Measurements from ENCODE around the gene RNF130.
A peak's percentile ranks its signal among the peaks of the same experiment; 100 is the strongest.

Gene RNF130

DNA sequence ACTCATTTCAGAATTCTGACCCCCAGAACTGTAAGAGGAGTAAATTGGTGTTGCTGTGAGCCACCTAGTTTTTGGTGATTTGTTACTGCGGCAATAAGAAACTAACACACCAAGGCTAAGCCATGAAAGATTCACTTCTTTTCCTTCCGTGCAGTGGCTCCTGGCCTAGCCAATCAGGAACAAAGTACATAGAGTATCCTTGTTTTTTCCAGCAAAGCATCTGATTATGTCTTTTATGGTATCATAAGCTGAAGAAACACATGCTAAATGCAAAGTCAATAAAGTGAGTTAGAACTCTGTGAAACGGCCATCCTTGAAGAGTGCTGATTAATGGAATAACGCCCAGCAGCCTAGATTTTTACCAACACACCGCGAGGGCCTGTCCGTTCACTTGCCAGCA, 11.4 kb downstream of the RNF130 start:
- FAIRE-seq (no peak), DNase-seq (ENCODE audit: low spot score) (no peak)

DNA sequence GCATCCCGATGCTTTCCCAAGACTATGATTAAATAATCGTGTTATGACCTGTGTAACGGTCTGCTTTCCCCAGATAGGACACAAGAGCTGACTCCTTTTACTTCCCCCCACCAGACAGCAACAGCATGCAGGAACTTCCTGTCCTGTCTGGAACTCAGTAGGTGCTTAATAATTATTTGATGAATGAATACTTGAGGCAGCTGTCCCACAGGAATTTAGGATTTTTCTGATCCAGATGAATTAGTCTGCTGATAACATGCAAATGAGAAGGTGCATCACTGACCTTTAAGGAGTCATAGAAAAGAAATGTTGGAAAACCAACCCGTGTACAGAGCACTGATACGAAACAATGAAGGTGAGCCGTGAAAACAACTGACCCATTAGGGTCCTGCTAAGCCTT, 12.2 kb downstream of the RNF130 start:
- DNase-seq (ENCODE audit: low spot score) (no peak), FAIRE-seq (no peak)

DNA sequence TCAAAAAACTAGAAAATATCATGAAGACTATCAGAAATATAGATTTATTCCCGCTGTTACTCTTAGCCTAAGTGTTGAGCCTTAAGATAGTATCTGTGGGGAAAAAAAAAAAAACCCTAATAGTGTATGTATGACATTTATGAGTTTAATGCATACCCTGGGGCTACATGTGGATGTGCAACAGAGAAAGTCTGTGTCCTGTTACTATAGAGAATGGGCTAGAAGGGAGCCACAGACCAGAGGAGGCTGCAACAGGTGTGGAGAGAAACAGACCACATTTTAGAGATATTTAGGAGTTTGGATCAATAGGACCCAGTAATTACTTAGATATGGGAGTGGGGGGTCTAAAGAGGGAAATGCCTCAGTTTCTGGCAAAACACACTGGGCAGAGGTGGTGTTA, 15.4 kb downstream of the RNF130 start:
- DNase-seq (ENCODE audit: low spot score) (no peak), FAIRE-seq (no peak)

DNA sequence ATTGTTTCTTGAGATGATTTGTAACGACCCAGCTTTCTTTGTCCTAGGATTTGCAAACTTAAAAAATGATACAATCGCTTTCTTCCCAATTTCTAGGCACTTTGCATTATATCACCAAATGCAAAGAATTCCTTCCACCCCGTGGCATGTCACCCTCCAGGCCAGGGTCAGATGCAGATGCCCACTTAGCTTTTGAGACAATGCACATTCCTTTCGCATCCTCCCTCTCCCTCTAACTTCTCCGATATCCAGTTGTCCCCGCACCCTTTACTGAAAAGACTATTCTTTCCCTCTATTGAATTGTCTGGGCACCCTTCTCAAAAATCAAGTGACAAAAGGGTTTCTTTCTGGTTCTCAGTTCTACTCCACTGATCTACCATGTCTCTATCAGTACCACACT, 17.3 kb downstream of the RNF130 start:
- DNase-seq (ENCODE audit: low spot score) (no peak), FAIRE-seq (no peak)

DNA sequence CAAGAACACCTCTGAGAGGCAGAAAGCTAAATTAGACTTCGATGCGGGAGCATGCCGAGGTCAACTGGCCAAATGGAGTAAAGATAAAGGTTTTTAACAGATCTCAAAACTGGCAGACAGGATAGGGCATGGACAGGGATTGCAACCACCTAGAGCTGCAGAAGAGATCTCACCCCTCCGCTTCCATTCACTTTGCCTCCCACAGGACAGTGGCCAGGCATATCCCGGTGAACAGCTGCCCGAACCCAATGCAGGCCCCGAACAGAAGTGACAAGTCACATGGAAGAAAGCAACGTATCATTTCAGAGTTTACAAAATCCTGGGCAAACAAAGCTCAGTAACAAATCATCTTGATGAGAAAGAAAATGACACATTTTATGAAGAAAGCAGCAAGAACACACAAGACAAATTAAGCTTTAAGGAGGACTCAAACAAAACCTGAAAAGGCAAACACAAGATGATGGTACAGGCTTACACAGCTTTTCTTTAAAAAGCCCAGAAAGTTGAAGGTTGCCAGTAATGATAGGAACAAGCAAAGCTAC, 18.4 kb downstream of the RNF130 start:
- FAIRE-seq (no peak), DNase-seq (ENCODE audit: low spot score) (no peak)

DNA sequence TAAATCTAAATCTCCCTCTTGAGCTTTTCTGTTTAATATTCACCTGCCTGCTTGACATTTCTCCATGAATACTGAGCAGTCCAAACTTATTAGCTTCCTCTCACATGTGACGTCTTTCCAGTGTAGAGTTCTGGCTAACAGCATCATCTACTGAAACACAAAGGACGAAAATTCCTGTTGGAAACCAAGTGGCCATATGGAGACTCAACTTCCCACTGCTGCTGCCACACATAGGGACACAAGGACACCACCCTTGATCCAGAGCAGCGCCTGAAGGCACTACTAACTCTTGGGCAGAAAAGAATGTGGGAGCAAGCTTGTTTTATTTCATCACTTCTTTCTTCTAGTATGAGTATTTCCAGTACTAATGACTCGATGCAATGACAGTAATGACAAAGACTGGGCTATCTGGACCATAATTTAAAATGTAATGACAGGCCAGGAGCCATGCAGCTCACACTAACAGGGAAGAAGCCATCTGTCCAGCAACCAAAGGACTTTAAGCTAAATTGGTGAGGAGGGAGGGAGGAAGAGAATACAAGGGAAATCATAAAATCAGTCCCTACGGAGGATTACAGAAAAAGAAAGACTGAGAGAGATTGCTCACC, 19.2 kb downstream of the RNF130 start:
- no peak for FAIRE-seq
- DNase-seq (ENCODE audit: low spot score): no peak

DNA sequence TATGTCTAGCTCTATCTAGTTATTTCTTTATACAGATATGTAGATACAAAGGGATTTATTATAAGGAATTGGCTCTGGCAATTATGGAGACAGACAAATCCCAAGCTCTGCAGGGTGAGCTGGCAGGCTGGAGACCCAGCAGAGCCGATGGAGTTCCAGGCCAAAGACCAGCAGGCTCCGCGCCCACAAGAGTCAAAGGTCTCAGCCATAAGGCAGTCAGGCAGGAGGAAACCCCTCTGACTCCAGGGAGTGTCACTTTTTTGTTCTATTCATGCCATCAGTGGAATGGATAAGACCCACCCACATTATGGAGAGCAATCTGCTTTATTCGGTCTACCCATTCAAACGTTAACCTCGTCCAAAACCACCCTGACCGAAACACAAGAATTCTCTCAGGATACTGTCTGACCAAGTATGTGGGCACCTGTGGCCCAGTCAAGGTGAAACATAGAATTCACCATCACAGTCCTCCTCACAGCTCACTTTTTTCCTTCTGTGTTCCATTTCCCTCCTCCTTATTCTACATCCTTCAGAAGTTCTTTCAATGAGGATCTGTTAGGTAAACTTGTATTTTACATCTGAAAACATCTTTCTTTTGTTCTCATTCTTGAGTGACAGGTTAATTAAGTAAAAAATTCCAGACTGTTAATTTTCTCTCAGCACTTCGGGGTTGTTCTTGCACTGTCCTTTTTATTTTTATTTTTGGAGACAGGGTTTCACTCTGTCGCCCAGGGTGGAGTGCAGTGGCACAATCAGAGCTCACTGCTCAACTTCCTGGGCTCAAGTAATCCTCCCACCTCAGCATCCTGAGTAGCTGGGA, 21.2 kb downstream of the RNF130 start:
- DNase-seq (ENCODE audit: low spot score) (no peak), FAIRE-seq (no peak)

DNA sequence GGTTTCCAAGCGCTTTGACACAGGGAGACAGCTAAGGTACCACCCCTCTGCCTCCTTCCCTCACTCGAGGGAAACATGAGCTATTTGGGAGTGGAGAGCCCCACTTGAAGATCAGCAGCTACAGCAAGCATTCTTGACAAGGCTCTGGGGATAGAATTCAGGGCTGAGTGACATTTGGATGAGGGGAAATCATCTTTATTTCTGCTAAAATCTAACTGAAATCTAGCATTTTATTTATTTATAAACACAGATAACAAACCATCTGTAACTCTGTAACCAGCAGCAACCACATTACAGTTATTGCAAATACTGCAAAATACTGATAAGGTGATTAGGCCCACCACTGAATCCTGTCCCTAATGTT, 22.4 kb downstream of the RNF130 start:
- DNase-seq (ENCODE audit: low spot score): no peak
- no peak for FAIRE-seq

DNA sequence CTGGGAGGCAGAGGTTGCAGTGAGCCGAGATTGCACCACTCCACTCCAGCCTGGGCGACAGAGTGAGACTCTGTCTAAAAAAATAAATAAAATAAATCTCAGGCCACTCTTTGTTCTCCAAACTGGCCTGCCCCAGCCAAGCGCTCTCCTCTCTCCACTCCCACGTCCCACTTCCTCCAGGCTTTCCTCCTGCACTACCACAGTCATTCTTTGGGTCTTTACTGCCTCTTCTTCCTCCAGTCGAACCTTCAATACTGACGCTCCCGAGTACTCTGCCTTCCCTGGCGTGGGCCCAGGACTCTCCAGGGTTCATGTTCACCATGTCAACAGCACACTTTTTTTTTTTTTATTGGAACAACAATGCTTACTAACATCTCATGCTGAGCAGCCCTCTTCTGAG, 23.9 kb downstream of the RNF130 start:
- no peak for DNase-seq (ENCODE audit: low spot score)
- no peak for FAIRE-seq

DNA sequence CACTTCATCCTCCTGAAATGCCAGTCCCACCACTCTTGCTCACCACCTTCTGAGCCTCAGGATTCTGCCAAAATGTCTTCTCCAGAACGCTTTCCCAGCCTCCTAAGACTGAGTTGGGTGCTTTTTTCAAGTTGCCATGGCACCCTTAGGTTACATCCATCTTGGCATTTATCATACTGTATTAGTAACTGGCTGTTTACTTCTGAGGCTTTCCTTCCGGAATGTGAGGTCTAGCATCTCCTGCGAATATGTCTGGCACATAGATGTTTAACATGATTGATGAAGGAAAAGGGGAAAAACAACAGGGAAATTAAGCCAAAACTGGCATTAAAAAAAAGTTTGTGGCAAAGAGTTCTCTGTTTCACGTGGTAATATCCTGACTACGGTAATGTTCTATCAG, 24.9 kb downstream of the RNF130 start:
- FAIRE-seq (no peak), DNase-seq (ENCODE audit: low spot score) (no peak)

DNA sequence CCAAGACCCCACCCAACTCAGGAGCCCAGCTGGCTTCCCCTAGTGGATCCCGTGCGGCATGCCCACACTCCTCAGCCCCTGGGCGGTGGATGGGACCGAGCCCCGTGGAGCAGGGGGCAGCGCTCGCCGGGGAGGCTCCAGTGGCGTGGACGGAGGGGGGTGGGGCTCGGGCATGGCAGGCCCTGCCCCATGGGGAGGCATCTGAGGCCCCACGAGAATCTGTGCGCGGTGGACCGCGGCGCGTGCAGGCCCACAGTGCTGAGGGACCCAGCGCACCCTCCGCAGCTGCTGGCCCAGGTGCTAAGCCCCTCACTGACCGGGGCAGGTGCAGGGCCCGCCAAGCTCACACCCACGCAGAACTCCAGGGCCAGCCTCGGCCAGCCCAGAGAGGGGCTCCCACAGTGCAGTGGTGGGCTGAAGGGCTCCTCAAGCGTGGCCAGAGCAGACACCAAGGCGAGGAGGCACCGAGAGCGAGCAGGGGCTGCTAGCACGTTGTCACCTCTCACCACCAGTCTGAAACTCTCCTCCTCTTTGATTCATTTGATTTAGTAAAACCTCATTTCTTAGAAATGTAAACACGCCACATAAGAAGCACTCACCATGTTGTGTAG, 25.6 kb downstream of the RNF130 start:
- FAIRE-seq: no peak

DNA sequence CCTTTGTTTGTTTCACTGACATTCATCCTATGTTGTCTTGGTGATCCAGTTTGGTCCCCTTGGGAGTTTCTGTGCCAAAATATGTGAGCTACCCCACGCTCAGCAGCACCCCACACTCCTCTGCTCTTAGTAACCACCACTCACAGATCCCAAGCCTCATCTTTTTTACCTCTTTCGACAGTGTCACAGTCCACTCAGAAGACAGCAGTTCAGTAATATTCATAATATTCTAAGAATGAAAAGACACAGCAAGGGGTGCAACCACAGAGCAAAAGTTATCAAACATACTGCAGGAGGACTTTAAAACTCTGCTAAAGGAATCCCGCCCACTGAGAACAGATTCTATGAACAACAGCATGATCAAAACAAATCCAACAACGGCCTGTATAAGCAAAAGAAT, 28.2 kb downstream of the RNF130 start:
- FAIRE-seq (no peak), DNase-seq (ENCODE audit: low spot score) (no peak)

More for the DNA sequence above, 25.6 kb downstream of the RNF130 start:
- no peak for DNase-seq (ENCODE audit: low spot score)

DNA sequence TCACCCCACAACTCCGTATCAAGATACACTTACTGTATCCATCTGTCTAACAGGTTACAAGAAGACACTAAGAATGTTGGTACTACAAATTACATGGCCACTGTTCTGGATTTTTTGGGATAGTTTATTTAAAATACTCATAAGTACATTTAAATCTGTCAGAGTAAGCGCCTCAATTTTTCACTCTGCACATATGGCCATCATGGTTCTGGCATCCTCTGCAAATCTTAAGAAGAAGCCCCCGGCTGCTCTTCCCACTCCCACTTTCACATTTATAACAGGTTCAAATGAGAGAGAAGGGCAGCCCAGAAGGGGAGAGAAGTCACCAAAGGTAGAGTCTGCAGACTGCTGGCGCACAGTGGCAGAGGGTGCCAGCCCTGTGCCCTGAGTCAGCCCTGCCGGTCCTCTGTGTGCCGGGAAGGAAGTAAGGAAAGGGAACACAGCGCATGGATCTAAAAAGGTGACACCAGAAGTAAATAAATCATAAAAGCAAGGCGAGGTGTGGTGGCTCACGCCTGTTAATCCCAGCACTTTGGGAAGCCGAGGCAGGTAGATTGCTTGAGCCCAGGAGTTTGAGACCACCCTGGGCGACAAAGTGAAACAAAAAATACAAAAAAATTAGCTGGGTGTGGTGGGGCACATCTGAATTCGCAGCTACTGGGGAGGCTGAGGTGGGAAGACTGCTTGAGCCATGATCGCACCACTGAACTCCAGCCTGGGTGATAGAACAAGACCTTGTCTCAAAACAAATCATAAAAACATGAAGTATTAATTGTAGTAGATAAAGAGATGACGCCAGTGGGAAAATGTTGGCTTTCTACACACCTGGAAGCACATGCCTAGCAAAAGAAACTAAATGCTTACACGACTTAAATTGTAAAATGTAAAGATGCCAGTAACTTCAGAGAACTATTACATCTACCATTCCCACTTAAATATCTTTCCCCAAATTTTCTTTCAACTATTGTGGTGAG, 30.0 kb downstream of the RNF130 start:
- DNase-seq (ENCODE audit: low spot score) (no peak), FAIRE-seq (no peak)

DNA sequence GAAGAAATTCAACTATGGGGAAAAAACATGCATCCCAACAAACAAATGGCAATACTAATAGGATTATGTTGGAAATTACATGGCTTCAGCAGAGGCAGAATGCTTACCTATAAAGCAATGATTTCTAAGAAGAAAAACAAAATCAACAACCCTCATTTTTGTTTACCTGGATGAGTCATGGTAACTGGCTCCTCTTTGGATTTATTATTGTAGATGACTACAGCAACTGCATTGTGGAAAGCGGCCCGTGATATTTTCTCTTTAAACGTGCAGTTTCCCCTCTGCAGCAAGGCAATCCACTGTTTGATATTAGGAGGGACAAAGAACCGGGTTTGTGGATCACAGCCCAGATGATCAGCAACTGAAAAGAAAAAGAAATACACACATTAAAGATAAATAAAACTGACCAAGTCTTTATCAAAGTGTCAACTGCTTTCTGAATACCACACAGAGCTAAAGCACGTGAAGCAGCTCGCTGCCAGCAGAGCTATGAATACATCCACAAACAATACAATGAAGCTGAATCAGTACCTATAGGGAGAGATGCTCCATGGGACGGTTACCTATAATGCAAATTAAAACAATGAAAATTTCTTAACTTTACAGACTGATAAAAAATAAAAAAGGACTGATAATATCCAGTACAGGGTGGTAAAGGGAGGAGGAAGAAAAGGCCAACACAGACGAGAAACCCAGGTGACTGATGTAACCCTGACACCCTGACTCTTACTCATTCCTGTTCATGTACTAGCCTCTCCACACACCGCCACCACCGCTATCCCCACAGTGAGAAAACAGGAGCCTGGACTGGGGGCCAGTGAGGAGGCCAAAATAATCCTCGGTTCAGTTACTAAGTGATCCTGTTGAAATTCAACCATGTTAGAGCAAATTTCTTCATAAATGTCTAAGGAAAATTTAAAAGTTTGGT, 31.0 kb downstream of the RNF130 start:
- FAIRE-seq: no peak
- DNase-seq (ENCODE audit: low spot score): no peak

DNA sequence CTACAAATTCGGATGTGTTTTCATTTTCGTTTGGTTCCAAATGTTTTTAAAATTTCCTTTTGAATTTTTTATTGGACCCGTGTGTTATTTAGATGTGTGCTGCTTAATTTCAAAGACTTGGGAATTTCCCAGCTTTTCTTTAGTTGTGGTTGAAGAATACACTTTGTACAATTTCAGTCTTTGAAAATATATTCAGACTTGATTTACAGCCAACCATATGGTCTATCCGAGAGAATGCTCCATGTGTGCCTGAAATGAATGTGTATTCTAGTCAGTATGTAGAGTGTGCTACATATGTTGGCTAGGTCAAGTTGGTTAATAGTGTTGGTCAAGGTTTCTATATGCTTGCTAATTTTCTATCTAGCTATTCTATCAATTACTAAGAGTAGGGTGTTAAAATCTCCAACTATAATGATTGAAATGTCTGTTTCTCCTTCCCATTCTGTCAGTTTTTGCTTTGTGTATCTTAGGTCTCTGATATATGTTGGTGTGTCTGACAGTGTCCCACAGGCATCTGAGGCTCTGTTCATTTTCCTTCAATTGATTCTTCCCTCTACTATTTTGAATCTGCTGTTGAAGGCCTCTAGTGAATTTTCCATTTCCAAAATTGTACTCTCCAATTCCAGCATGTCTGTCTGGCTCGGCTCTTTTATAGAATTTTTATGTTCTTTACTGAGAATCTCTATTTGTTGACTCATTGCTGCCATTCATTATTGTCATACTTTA, 36.2 kb downstream of the RNF130 start:
- no peak for FAIRE-seq
- no peak for DNase-seq (ENCODE audit: low spot score)

DNA sequence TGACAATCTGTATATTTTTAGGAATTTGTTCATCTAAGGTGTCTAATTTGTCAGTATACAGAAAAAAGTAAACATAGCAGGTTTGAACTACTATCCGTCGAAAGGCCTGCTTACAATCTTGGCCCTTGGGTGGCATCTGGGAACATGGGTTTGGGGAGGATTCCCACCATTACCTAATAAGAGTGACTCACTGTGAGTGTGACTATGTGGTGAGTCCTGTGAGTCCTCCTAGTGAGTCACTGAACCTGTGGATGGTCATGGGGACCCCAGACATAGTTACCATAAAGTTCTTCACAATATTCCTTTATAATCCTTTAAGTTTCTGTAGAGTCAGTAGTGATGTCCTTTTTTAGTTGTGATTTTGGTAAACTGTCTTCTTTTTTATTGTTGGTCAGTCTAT, 37.0 kb downstream of the RNF130 start:
- DNase-seq (ENCODE audit: low spot score) (peak; percentile 16), FAIRE-seq (no peak)

DNA sequence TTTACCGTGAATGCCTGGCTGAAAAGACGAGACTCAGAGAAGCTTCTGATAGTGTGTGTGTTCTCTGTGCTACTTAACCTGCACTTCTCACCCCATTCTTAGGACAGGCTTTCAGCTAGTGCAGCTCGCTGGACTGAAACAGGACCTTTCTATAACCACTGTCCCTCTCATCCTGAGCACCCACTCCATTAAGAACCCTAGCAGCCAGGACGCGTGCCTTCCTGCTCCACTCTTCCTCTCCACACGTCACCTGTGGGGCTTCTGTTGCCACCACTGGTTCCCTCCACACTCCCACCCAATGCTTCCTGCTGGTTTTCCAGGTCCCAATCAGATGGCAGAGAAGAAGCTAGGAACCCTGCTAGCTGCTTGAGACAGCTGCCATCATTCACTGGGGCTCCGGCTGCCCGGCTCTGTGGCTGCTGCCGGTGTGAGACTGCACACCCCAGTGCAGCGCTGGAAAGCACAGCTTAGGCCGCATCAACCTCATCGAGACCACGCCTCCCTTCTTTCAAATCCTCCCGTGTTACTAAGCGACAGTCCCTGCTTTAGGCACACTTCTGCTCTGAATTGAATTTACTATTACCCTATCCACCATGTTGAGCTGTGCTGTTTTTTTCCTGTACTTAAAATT, 44.0 kb downstream of the RNF130 start:
- FAIRE-seq: no peak
- DNase-seq (ENCODE audit: low spot score): no peak

DNA sequence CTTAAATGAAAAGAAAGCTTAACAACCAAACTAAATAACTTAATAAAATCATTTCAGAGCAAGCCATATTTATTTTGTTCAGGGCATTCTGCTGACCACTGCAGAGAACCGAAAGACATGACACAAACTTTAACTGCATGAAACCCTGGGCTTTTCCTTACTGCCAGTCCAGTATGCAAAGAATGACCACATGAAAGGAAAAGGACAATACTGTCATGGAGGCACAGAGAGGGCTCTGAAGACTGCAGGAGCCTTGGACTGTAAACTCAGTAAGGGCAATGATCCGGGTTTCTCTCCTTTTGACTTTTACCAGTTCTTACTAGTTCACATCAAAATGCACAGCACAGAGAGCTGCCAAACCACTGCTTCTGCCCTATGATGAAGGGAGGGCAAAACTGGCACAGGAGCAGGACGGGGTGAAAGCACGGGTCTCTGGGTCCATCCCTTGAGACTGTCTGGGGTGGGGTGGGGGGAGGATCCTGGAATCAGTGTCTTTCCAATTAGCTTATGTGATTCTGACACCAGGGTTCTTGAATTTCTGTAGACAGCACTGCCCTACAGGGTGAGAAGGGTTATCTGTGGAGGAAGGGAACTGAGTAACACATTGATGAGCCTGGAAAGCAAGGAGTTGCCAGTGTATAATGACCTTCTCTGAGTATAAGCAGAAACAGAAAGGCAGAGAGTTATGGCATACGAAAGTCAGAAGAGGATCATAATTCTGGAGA, 44.7 kb downstream of the RNF130 start:
- FAIRE-seq: no peak
- DNase-seq (ENCODE audit: low spot score): no peak

Data from urothelium cell line (cell line).